IMR-90 (cell line): ENCODE results near the gene DUSP8. TPM values are rescaled to one million over a fixed set of nuclear protein-coding genes. Genes with fewer than 3 reads are reported as not detected.
A peak's percentile ranks its signal among the peaks of the same experiment; 100 is the strongest.
"Not testable (repeated sequence)": the region's sequence is repeated elsewhere in the genome, so short reads cannot be mapped to it uniquely, and the experiment has no call there.

Experiments
- ATAC-seq: fragments of 200-7000 bp; cut with Tn5 transposase; 2 replicates; pipeline ENCODE4 v1.9.1; 2020; ENCODE audit warnings: low read depth, mild to moderate bottlenecking, moderate library complexity
- BruUV-seq: library from RNA; stranded (reverse); fragments of 400-500 nt; replicated peaks from 2 replicates; lab custom pipeline; 2021; lab: Mats Ljungman, UMichigan
- CTCF ChIA-PET: fragments of 300-600 bp; formaldehyde crosslinking; extraction: SDS; loops from one replicate; lab custom pipeline; 2021; ENCODE audit warnings: antibody characterized with exemption; lab: Yijun Ruan, JAX
- POLR2A ChIA-PET: fragments of 300-600 bp; sonication (Branson Sonifier 250); formaldehyde crosslinking; loops from one replicate; lab custom pipeline; 2022; ENCODE audit warnings: antibody characterized with exemption; ENCODE audit not compliant: unreplicated experiment; lab: Charles Lee
- DNase-seq: peaks from one replicate; pipeline ENCODE4 v3.0.0; 2013
- H2AFZ ChIP-seq: replicated peaks from 2 replicates; pipeline ENCODE3; 2013; ENCODE audit warnings: low read length, mild to moderate bottlenecking; ENCODE audit not compliant: poor library complexity
- H2AK5ac ChIP-seq: 2 replicates; pipeline ENCODE4 v1.6.1; 2013; ENCODE audit warnings: low read depth, low read length, inconsistent platforms
- H2AK9ac ChIP-seq: replicated peaks from 2 replicates; pipeline ENCODE3; 2013; ENCODE audit warnings: mild to moderate bottlenecking, low read depth, low read length, moderate library complexity; ENCODE audit not compliant: poor library complexity
- H2BK120ac ChIP-seq: 2 replicates; pipeline ENCODE4 v1.6.1; 2013; ENCODE audit warnings: low read depth, low read length, inconsistent platforms
- H2BK15ac ChIP-seq: 3 replicates; pipeline ENCODE4 v1.6.1; 2013; ENCODE audit warnings: low read depth, low read length, inconsistent platforms
- H2BK20ac ChIP-seq: 2 replicates; pipeline ENCODE4 v1.6.1; 2013; ENCODE audit warnings: low read depth, mild to moderate bottlenecking, inconsistent platforms, low read length, moderate library complexity
- H2BK5ac ChIP-seq: 2 replicates; pipeline ENCODE4 v1.6.1; 2013; ENCODE audit warnings: mild to moderate bottlenecking, low read depth, low read length, inconsistent platforms; ENCODE audit not compliant: poor library complexity, severe bottlenecking
- H3K14ac ChIP-seq: replicated peaks from 2 replicates; pipeline ENCODE4 v1.6.1; 2013; ENCODE audit warnings: low read depth, low read length, inconsistent platforms
- H3K18ac ChIP-seq: 2 replicates; pipeline ENCODE4 v1.6.1; 2013; ENCODE audit warnings: low read depth, low read length, control low read depth
- H3K23ac ChIP-seq: 2 replicates; pipeline ENCODE4 v1.6.1; 2013; ENCODE audit warnings: low read depth, low read length, inconsistent platforms
- H3K27ac ChIP-seq: 2 replicates; pipeline ENCODE4 v1.5.1; 2013; ENCODE audit warnings: mild to moderate bottlenecking, control low read depth, low read length; ENCODE audit not compliant: insufficient read depth
- H3K27me3 ChIP-seq: 2 replicates; pipeline ENCODE4 v1.6.1; 2013; ENCODE audit warnings: low read length; ENCODE audit not compliant: control insufficient read depth, insufficient read depth
- H3K36me3 ChIP-seq: 2 replicates; pipeline ENCODE4 v1.6.1; 2013; ENCODE audit warnings: low read length, mixed read lengths; ENCODE audit not compliant: control insufficient read depth, insufficient read depth
- H3K4ac ChIP-seq: 2 replicates; pipeline ENCODE4 v1.6.1; 2013; ENCODE audit warnings: low read depth, low read length, inconsistent platforms
- H3K4me1 ChIP-seq: 2 replicates; pipeline ENCODE4 v1.6.1; 2013; ENCODE audit warnings: low read length, mixed read lengths; ENCODE audit not compliant: control insufficient read depth, insufficient read depth
- H3K4me2 ChIP-seq: 2 replicates; pipeline ENCODE4 v1.6.1; 2013; ENCODE audit warnings: low read depth, mild to moderate bottlenecking, control low read depth, low read length, moderate library complexity
- H3K4me3 ChIP-seq: 2 replicates; pipeline ENCODE4 v1.5.1; 2013; ENCODE audit warnings: low read depth, mild to moderate bottlenecking, control low read depth, low read length, moderate library complexity; ENCODE audit not compliant: insufficient read depth
- H3K56ac ChIP-seq: 2 replicates; pipeline ENCODE4 v1.6.1; 2013; ENCODE audit warnings: low read length, inconsistent platforms; ENCODE audit not compliant: insufficient read depth; ENCODE audit errors: extremely low read depth
- H3K79me1 ChIP-seq, 2 experiments: 2 replicates each; pipeline ENCODE4 v1.6.1; 2013; ENCODE audit warnings: low read length in 2 of 2, inconsistent platforms in 1 of 2, low read depth in 1 of 2
- H3K9ac ChIP-seq: 2 replicates; pipeline ENCODE4 v1.6.1; 2013; ENCODE audit warnings: low read depth, low read length, control low read depth
- H3K9me1 ChIP-seq: 2 replicates; pipeline ENCODE4 v1.6.1; 2013; ENCODE audit warnings: low read length, inconsistent platforms; ENCODE audit not compliant: insufficient read depth
- H3K9me3 ChIP-seq: 2 replicates; pipeline ENCODE4 v1.6.1; 2013; ENCODE audit warnings: low read length; ENCODE audit not compliant: control insufficient read depth, insufficient read depth
- H4K20me1 ChIP-seq: 2 replicates; pipeline ENCODE4 v1.6.1; 2013; ENCODE audit warnings: low read length, inconsistent platforms; ENCODE audit not compliant: insufficient read depth
- H4K5ac ChIP-seq: 2 replicates; pipeline ENCODE4 v1.6.1; 2013; ENCODE audit warnings: mild to moderate bottlenecking, low read depth, low read length, control low read depth
- H4K8ac ChIP-seq, 2 experiments: 2 replicates each; pipeline ENCODE4 v1.6.1; 2013; ENCODE audit warnings: low read depth in 2 of 2, low read length in 2 of 2, control low read depth in 1 of 2, inconsistent platforms in 1 of 2
- H4K91ac ChIP-seq: 2 replicates; pipeline ENCODE4 v1.6.1; 2013; ENCODE audit warnings: low read depth, low read length, inconsistent platforms; ENCODE audit not compliant: insufficient read depth
- WGBS, 2 experiments: methylation state at CpG; one replicate each; pipeline versions ENCODE4 v1.1.5 to v1.1.7; 2013; ENCODE audit warnings: missing lambda C conversion rate in 2 of 2; ENCODE audit not compliant: insufficient read length in 1 of 2; ENCODE audit errors: extremely low coverage in 2 of 2; 5-methylcytosine and 5-hydroxymethylcytosine counted together
- dilution Hi-C: fragments of 300-500 bp; cut with HindIII; formaldehyde crosslinking; loops from one replicate; pipeline ENCODE4 v1.14.3; 2018; ENCODE audit warnings: low sequenced_read_pairs; ENCODE audit not compliant: unreplicated experiment
- in situ Hi-C: fragments of 300-500 bp; cut with MboI; formaldehyde crosslinking; loops from 3 replicates; pipeline ENCODE4 v1.14.3; 2019; ENCODE audit warnings: low sequenced_read_pairs, inconsistent platforms, mixed read lengths
- intact Hi-C: fragments of 100-400 bp; cut with micrococcal nuclease; formaldehyde crosslinking; loops from 2 replicates; pipeline ENCODE4 v1.10.0; 2022
- polyA plus RNA-seq, 3 experiments: library from polyadenylated mRNA; depleted of rRNA; stranded (reverse); fragments of >200 nt; gene quantifications; 2 replicates each; pipeline ENCODE4 v1.2.3, GENCODE V29; 2012; ENCODE audit warnings: low replicate concordance in 1 of 3
- total RNA-seq: library from RNA; depleted of rRNA; stranded (reverse); fragments of >200 nt; gene quantifications from 2 replicates; pipeline ENCODE4 v1.2.3, GENCODE V29; 2012
- TF ChIP-seq, protein P1 (sequence below): conservative IDR thresholded peaks from 2 replicates; pipeline ENCODE4 v1.5.1; 2012; ENCODE audit warnings: mild to moderate bottlenecking, low read depth, low read length, improper control_type of control experiment

DUSP8 gene
- total and polyA plus RNA-seq, 2 of the 4 experiments (the other 2 are of a cell fraction), result 0.72 to 4.2 TPM

DNA sequence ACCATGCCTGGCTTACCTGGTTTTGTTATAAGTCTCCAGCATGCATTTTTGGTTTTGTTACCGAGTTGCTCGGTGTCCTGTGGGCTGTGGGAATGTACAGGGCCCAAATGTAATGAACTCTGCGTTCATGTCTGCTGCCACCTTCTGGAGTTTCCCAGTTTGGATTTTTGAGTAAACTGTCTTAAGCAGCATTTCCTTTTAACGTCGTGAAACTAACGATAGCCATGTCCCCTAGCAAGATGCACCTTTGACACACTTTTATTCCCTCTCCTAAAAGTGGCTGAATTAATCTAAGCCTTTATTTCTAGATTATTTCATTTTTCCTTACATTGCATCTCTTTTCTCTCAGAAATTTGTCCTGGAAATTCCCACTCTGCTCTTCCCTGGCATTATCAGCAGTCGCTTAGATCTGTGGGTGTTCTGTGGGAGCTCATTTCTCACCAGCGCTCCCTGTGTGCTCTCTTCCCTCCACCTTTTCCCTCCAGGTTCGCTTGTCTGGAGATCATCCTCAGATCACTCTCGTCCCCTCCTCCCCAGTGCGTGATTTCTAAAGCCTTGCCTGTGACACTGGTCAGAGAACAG is 24.0 kb upstream of the DUSP8 start:
- H2AFZ ChIP-seq, H3K9me1 ChIP-seq, H3K79me1 ChIP-seq, H2BK20ac ChIP-seq, H3K4me2 ChIP-seq, dilution Hi-C loops, H3K4me1 ChIP-seq, H4K8ac ChIP-seq, H4K20me1 ChIP-seq, BruUV-seq, H3K23ac ChIP-seq, H3K9ac ChIP-seq, H2BK5ac ChIP-seq, H3K18ac ChIP-seq, H2AK5ac ChIP-seq, DNase-seq, H3K14ac ChIP-seq, H3K56ac ChIP-seq, H4K91ac ChIP-seq, in situ Hi-C loops, H2BK15ac ChIP-seq, H3K9me3 ChIP-seq, intact Hi-C loops, H3K27ac ChIP-seq, H3K36me3 ChIP-seq, H4K5ac ChIP-seq, H2BK120ac ChIP-seq, H2AK9ac ChIP-seq, H3K4me3 ChIP-seq, H3K4ac ChIP-seq, POLR2A ChIA-PET: not testable (repeated sequence)
- peaks cover 43% of the 10 kb centered on the region for H3K27me3 ChIP-seq
- CTCF ChIA-PET, result interaction anchor here (0.9 to 1.8 kb wide), 6 partner anchors 9 to 49 kb away, joined by 3 to 9 read pairs (median 4); partner anchors contain the start of gene KRTAP5-1
- TF ChIP-seq, protein P1, sequence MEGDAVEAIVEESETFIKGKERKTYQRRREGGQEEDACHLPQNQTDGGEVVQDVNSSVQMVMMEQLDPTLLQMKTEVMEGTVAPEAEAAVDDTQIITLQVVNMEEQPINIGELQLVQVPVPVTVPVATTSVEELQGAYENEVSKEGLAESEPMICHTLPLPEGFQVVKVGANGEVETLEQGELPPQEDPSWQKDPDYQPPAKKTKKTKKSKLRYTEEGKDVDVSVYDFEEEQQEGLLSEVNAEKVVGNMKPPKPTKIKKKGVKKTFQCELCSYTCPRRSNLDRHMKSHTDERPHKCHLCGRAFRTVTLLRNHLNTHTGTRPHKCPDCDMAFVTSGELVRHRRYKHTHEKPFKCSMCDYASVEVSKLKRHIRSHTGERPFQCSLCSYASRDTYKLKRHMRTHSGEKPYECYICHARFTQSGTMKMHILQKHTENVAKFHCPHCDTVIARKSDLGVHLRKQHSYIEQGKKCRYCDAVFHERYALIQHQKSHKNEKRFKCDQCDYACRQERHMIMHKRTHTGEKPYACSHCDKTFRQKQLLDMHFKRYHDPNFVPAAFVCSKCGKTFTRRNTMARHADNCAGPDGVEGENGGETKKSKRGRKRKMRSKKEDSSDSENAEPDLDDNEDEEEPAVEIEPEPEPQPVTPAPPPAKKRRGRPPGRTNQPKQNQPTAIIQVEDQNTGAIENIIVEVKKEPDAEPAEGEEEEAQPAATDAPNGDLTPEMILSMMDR, result 0 out of 2 replicates have a peak, but pooled peaks have one; percentile 15
- WGBS, 2 experiments, result 11% methylated on average over 3 of the region's 11 CpGs; no CpG with 5 or more reads in 1 of the 2 experiments
- ATAC-seq, result peak; percentile 54; the same call in 1 of the 2 replicates
